HFFc6 (cell line): ENCODE data around the gene NDUFB10. TPM values are rescaled to one million over a fixed set of nuclear protein-coding genes. Genes with fewer than 3 reads are reported as not detected.

Experiments used
- DNase-seq: peaks from one replicate; pipeline ENCODE4 v3.0.0-alpha.2; 2018
- H3K27ac Mint-ChIP-seq: 2 replicates; pipeline ENCODE4 v1.8.0; 2020; ENCODE audit warnings: mild to moderate bottlenecking, mixed read lengths
- H3K27me3 Mint-ChIP-seq: 2 replicates; pipeline ENCODE4 v1.8.0; 2021; ENCODE audit warnings: mild to moderate bottlenecking, moderate library complexity, mixed read lengths; ENCODE audit not compliant: insufficient read depth
- H3K36me3 Mint-ChIP-seq: 2 replicates; pipeline ENCODE4 v1.8.0; 2021; ENCODE audit warnings: low read depth, mixed read lengths
- H3K4me1 Mint-ChIP-seq: 2 replicates; pipeline ENCODE4 v1.8.0; 2020; ENCODE audit warnings: low read depth, mixed read lengths
- H3K4me3 Mint-ChIP-seq: 2 replicates; pipeline ENCODE4 v1.8.0; 2020; ENCODE audit warnings: mild to moderate bottlenecking, moderate library complexity, mixed read lengths
- H3K9me3 Mint-ChIP-seq: 2 replicates; pipeline ENCODE4 v1.8.0; 2020; ENCODE audit warnings: mild to moderate bottlenecking, mixed read lengths
- total RNA-seq, 6 experiments: library from RNA; stranded (reverse); fragmentation: NEBNext Ultra II Directional; extraction: Animal tissue kit (Norgen Biotek cat#: 25700); gene quantifications; 2 replicates in 1 of 6; 3 replicates in 5 of 6; pipeline ENCODE4 v1.2.3, GENCODE V29; 2021
- TF ChIP-seq, protein P1 (sequence below): fragments of 200-600 bp; sonication (generic); IDR thresholded peaks from 2 replicates; pipeline ENCODE4 v1.5.0; 2021; ENCODE audit warnings: antibody characterized with exemption, mild to moderate bottlenecking

NDUFB10 gene
- total RNA-seq, 6 experiments from 2014 or later = 146 to 190 (median 173) TPM

DNA sequence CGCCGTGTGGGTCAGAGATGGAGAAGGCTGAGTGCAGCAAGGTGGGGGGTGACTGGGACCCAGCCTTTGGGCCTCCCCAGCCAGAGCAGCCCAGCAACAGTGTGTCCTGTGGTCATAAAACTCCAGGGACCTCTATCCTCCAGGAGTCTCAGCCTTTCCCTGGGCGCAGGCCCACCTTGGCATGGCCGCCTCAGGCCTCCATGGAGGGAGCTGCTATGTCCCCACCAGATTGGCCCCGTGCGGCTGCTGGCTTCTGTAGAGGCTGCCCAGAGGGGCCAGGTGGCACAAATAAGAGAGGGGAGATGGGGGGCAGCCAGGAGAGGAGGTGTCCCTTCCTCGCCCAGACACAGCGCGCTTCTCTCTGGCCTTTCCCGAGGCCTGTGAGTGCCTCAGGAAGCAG is 27.9 kb downstream of the NDUFB10 start:
- no peaks in the 10 kb centered on the region for H3K9me3 Mint-ChIP-seq
- H3K4me1 Mint-ChIP-seq = peaks cover 16% of the 10 kb centered on the region
- H3K27ac Mint-ChIP-seq = no peak overlapping the region
- no peak for DNase-seq
- H3K4me3 Mint-ChIP-seq = no peak overlapping the region
- H3K27me3 Mint-ChIP-seq = peaks cover 16% of the 10 kb centered on the region
- TF ChIP-seq, protein P1, sequence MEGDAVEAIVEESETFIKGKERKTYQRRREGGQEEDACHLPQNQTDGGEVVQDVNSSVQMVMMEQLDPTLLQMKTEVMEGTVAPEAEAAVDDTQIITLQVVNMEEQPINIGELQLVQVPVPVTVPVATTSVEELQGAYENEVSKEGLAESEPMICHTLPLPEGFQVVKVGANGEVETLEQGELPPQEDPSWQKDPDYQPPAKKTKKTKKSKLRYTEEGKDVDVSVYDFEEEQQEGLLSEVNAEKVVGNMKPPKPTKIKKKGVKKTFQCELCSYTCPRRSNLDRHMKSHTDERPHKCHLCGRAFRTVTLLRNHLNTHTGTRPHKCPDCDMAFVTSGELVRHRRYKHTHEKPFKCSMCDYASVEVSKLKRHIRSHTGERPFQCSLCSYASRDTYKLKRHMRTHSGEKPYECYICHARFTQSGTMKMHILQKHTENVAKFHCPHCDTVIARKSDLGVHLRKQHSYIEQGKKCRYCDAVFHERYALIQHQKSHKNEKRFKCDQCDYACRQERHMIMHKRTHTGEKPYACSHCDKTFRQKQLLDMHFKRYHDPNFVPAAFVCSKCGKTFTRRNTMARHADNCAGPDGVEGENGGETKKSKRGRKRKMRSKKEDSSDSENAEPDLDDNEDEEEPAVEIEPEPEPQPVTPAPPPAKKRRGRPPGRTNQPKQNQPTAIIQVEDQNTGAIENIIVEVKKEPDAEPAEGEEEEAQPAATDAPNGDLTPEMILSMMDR = no peak
- 0 out of 2 replicates have a peak, but pooled peaks cover 5% of the 10 kb centered on the region for H3K36me3 Mint-ChIP-seq

DNA sequence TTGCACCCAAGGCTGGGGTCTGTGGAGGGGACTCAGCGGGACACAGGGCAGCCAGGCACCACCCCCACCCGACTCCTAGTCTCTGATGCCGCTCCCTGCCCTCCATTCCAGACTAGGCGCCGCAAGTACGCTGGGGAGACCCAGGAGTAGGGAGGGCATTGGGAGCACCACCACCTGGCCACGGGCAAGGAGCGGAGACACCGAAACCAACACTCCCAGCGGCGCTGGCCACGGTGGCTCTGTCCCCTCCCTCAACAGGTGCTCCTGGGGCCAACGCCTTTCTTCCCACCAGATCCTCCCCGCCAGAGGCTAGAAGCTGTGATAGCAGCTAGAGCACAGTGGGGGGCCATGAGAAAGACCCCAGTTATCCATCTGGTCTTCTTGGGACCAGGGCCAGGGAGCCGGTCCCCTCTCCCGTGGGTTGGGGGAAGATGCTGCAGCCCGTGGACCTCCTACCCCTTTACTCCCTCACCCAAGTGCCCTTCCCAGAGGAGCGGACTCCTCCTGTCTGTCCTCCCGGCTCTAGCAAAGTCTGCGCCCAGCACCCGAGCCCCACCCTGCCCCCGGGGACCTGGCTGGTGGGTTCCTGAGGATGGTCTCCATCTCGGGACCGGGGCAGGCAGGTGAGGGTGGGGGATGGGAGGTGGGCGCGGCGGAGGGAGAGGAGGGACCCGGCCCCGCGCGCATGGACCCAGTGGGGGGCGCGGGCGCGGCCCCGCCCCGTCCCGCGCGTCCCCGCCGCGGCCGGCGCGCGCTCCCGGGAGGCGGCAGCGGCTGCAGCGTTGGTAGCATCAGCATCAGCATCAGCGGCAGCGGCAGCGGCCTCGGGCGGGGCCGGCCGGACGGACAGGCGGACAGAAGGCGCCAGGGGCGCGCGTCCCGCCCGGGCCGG is 30.1 kb downstream of the NDUFB10 start, which contains the start of gene SYNGR3:
TSS of gene SYNGR3 (plus strand) at position 762 of the 892 bp plus-strand sequence. CDS start 133 bp downstream, outside the sequence.
- Mint-ChIP-seq H3K27me3 (peaks cover 13% of the 10 kb centered on the region), H3K4me3 (no peak within 1 kb of the TSS; the same call in 1 of the 2 replicates), H3K36me3 (0 out of 2 replicates have a peak, but pooled peaks cover 5% of the 10 kb centered on the region), H3K9me3 (no peaks in the 10 kb centered on the region), H3K4me1 (peaks cover 10% of the 10 kb centered on the region), H3K27ac (no peak within 1 kb of the TSS)
- DNase-seq = no peak
- TF ChIP-seq, protein P1 = no peak

DNA sequence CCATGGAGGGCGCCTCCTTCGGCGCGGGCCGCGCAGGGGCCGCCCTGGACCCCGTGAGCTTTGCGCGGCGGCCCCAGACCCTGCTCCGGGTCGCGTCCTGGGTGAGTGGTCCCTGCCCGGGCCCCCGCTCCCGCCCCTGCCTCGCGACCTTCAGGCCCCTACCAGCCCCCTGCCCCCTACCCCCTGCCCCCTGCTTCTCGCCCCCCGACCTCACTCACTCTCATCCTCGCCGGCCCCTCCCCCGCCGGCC is 30.7 kb downstream of the NDUFB10 start:
- H3K27ac Mint-ChIP-seq = no peak overlapping the region
- no peak overlapping the region for H3K4me3 Mint-ChIP-seq
- H3K27me3 Mint-ChIP-seq = peaks cover 10% of the 10 kb centered on the region; the same call in 1 of the 2 replicates
- TF ChIP-seq, protein P1 = no peak
- H3K9me3 Mint-ChIP-seq = no peaks in the 10 kb centered on the region
- H3K36me3 Mint-ChIP-seq = 0 out of 2 replicates have a peak, but pooled peaks cover 5% of the 10 kb centered on the region
- H3K4me1 Mint-ChIP-seq = peaks cover 4% of the 10 kb centered on the region
- DNase-seq = no peak

DNA sequence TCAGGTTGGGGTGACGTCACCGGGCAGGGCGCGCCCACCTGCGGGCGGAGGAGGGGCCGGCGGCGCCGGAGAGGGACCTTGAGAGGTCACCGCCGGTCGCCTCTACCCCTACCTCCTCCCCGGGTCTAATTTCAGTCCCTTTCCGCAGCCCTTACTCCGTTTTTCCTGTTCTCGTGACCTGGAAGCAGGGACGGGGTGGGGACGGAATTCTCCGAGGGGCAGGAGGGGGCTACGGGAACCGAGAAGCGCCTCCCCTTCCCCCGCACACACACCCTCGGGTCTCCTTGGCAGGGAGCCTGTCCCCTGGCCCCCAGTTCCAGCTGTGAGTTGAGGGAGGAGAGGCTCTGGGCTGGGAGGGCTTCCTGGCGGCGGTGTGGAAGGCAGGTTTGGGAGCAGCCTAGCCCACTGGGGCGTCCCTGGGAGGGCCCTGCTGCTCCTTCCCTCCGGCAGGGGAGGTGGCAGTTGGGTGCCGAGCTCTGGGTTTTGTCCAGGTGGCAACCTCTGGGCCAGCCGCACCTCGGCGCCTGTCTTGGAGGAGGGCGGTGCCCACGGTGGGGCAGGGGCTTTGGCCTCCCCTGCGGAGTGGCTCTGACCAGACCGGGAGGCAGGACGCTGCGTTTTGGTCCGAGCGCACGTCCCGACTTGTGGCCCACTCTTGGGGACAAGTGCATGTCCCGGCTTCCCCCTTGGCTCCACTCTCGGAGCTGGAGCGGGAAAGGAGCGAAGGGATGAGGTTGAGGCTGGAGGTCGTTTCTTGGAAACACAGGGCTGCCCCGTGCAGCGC is 31.2 kb downstream of the NDUFB10 start:
- Mint-ChIP-seq H3K9me3 (no peaks in the 10 kb centered on the region), H3K4me1 (no peaks in the 10 kb centered on the region), H3K4me3 (no peak overlapping the region), H3K27me3 (peaks cover 10% of the 10 kb centered on the region; the same call in 1 of the 2 replicates), H3K36me3 (peaks cover 9% of the 10 kb centered on the region; the same call in 1 of the 2 replicates), H3K27ac (no peak overlapping the region)
- DNase-seq = no peak
- TF ChIP-seq, protein P1 = no peak

DNA sequence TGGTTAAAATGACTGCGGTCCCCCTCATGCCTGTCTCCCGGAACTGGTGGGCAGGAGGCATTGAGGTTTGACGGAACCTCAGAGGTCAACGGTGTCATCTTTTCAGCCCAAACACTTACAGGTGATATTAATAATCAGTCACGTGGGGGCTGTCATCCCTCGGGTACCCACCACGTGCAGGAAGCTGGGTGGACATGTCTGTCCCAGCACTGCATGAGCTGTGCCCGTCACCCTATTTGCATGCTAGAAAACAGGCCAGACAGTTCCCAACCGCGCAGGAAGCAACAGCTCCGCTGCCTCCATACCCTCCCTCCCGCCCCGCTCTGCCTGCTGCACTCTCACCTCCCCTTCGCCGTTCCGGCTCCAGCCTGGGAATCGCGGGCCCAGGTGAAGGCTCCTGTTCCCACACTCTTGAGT is 31.8 kb downstream of the NDUFB10 start:
- TF ChIP-seq, protein P1 = no peak
- Mint-ChIP-seq H3K4me3 (no peak overlapping the region), H3K27ac (no peak overlapping the region), H3K27me3 (peaks cover 10% of the 10 kb centered on the region; the same call in 1 of the 2 replicates), H3K36me3 (peaks cover 10% of the 10 kb centered on the region; the same call in 1 of the 2 replicates), H3K4me1 (no peaks in the 10 kb centered on the region), H3K9me3 (no peaks in the 10 kb centered on the region)
- DNase-seq = no peak
